GM12865 (cell line): ENCODE data around the gene TMEM79.
A peak's percentile ranks its signal among the peaks of the same experiment; 100 is the strongest.

Experiments
- DNase-seq: peaks from one replicate; pipeline ENCODE4 v3.0.0; 2010; ENCODE audit warnings: low read depth
- H3K4me3 ChIP-seq: 2 replicates; pipeline ENCODE4 v1.5.1; 2011; ENCODE audit warnings: mild to moderate bottlenecking, low read depth, low read length, control low read depth
- CTCF ChIP-seq: IDR thresholded peaks from 2 replicates; pipeline ENCODE4 v1.5.1; 2011; ENCODE audit warnings: low read length, control low read depth, low read depth, inconsistent platforms; ENCODE audit not compliant: insufficient read depth; ENCODE audit errors: missing control alignments

Gene TMEM79

DNA sequence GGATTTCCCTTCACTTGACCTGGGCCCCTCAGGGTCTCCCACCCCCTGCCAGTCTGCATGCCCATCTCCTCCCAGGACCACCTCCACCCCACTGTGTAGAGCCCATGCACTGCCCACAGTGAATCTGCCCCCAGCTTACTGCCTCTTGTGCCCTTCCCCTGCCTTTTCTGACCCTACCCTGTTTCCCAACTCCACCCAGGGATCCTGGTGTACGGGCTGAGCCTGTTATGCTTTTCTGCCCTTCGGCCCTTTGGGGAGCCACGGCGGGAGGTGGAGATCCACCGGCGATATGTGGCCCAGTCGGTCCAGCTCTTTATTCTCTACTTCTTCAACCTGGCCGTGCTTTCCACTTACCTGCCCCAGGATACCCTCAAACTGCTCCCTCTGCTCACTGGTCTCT lies 1.9 kb downstream of the TMEM79 start:
- DNase-seq = no peak
- no peak for TF ChIP-seq CTCF
- no peak overlapping the region for H3K4me3 ChIP-seq

DNA sequence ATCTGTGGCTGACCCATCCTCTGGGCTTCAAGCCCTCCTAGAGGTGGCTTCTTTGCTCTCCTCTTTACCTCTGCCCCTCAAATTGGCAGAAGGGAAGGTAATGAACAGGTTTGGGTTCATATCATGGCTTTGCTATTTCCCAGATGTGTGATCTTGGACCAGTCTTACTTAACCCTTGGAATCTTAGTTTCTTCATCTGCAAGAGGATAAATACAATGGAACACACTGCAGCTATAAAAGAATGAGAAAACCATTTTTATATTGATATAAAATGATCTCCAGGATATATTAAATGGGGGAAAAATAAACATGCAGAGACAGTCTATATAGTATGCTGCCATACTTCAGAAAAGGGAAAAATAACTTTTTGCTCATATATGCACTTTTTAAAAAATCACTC lies 5.7 kb downstream of the TMEM79 start:
- no peak for TF ChIP-seq CTCF
- DNase-seq = no peak
- no peak overlapping the region for H3K4me3 ChIP-seq

GRCh38 chr1:156291226-156292061 lies 7.3 kb downstream of the TMEM79 start:
- no peak for TF ChIP-seq CTCF
- DNase-seq = no peak
- no peak overlapping the region for H3K4me3 ChIP-seq

GRCh38 chr1:156293098-156293434 lies 8.9 kb downstream of the TMEM79 start:
- no peak for DNase-seq
- no peak for TF ChIP-seq CTCF
- no peak overlapping the region for H3K4me3 ChIP-seq

- no peak overlapping the region for H3K4me3 ChIP-seq
- no peak for DNase-seq
- TF ChIP-seq CTCF = no peak
Observed at GRCh38 chr1:156293895-156294294, 9.8 kb downstream of the TMEM79 start.

- peak; percentile 59 for DNase-seq
- TF ChIP-seq CTCF = no peak
- peak within 1 kb of the TSS; percentile 99 for H3K4me3 ChIP-seq
Observed at GRCh38 chr1:156295391-156295947, 11.3 kb downstream of the TMEM79 start, which contains the start of gene GLMP. Gene GLMP, minus strand, starts transcription at chr1:156295679. Its CDS starts 34 bp downstream, at chr1:156295645.
